ENCODE measurements around the gene C2CD3. TPM values are rescaled to one million over a fixed set of nuclear protein-coding genes. Genes with fewer than 3 reads are reported as not detected.

Gene C2CD3
- polyA plus RNA-seq, 1 experiment = 8.7 TPM

GRCh38 chr11:74012074-74012809 is 158.6 kb downstream of the C2CD3 start:
- no peak for DNase-seq (ENCODE audit: low read depth, low spot score)
- POLR2A ChIA-PET = no interaction called here
- H3K27ac ChIP-seq (ENCODE audit: low read depth, low read length) = no peak overlapping the region
- H3K9me3 ChIP-seq (ENCODE audit: control insufficient read depth, insufficient read depth, low read length) = no peaks in the 10 kb centered on the region
- no peaks in the 10 kb centered on the region for H3K27me3 ChIP-seq (ENCODE audit: control insufficient read depth, insufficient read depth, low read length)
- CTCF ChIA-PET = no interaction called here
- H3K4me3 ChIP-seq (ENCODE audit: low read depth, low read length) = no peak overlapping the region
- TF ChIP-seq CTCF (IDR thresholded peaks at IDR 0.05; ENCODE audit: low read depth, low read length) = no peak

GRCh38 chr11:74011360-74012073 is 159.3 kb downstream of the C2CD3 start:
- ChIA-PET POLR2A (no interaction called here), CTCF (no interaction called here)
- TF ChIP-seq CTCF (IDR thresholded peaks at IDR 0.05; ENCODE audit: low read depth, low read length) = no peak
- H3K4me3 ChIP-seq (ENCODE audit: low read depth, low read length) = no peak overlapping the region
- no peak overlapping the region for H3K27ac ChIP-seq (ENCODE audit: low read depth, low read length)
- H3K27me3 ChIP-seq (ENCODE audit: control insufficient read depth, insufficient read depth, low read length) = no peaks in the 10 kb centered on the region
- H3K9me3 ChIP-seq (ENCODE audit: control insufficient read depth, insufficient read depth, low read length) = no peaks in the 10 kb centered on the region
- no peak for DNase-seq (ENCODE audit: low read depth, low spot score)

GRCh38 chr11:74010306-74011300 is 160.2 kb downstream of the C2CD3 start:
- Histone ChIP-seq H3K27ac (ENCODE audit: low read depth, low read length) (no peak overlapping the region), H3K27me3 (ENCODE audit: control insufficient read depth, insufficient read depth, low read length) (no peaks in the 10 kb centered on the region), H3K4me3 (ENCODE audit: low read depth, low read length) (no peak overlapping the region), H3K9me3 (ENCODE audit: control insufficient read depth, insufficient read depth, low read length) (no peaks in the 10 kb centered on the region; the same call in 1 of the 2 replicates)
- TF ChIP-seq CTCF (IDR thresholded peaks at IDR 0.05; ENCODE audit: low read depth, low read length) = no peak
- no peak for DNase-seq (ENCODE audit: low read depth, low spot score)
- CTCF ChIA-PET = interaction anchor here (0.6 kb wide), 1 partner anchor 46 kb away, joined by 3 read pairs; no protein-coding TSS in a partner anchor
- POLR2A ChIA-PET = no interaction called here

GRCh38 chr11:74009675-74010305 is 161.0 kb downstream of the C2CD3 start:
- no peaks in the 10 kb centered on the region; the same call in 1 of the 2 replicates for H3K9me3 ChIP-seq (ENCODE audit: control insufficient read depth, insufficient read depth, low read length)
- H3K27ac ChIP-seq (ENCODE audit: low read depth, low read length) = no peak overlapping the region
- no peak overlapping the region for H3K4me3 ChIP-seq (ENCODE audit: low read depth, low read length)
- ChIA-PET CTCF (interaction anchor here (0.6 kb wide), 1 partner anchor 45 kb away, joined by 3 read pairs; no protein-coding TSS in a partner anchor), POLR2A (no interaction called here)
- DNase-seq (ENCODE audit: low read depth, low spot score) = no peak
- no peaks in the 10 kb centered on the region for H3K27me3 ChIP-seq (ENCODE audit: control insufficient read depth, insufficient read depth, low read length)
- TF ChIP-seq CTCF (IDR thresholded peaks at IDR 0.05; ENCODE audit: low read depth, low read length) = no peak
